Measurements from ENCODE around the gene CHST11. TPM values are rescaled to one million over a fixed set of nuclear protein-coding genes. Genes with fewer than 3 reads are reported as not detected.

Gene CHST11
- total and polyA plus RNA-seq, 9 of the 15 experiments (the other 6 are each of a cell fraction or from before 2014, with no cell fraction given), result 2.3 to 38.7 (median 15.0) TPM

- ChIA-PET POLR2A (interaction anchor here (1.0 kb wide), 1 partner anchor 10 kb away, joined by 3 read pairs; no protein-coding TSS in a partner anchor), CTCF (ENCODE audit: low intra/inter-chr PET ratio) (no interaction called here)
- H3K9me3 ChIP-seq (replicated peaks; ENCODE audit: control insufficient read depth, insufficient read depth, low read depth, low read length), result no peaks in the 10 kb centered on the region
- no peak for ATAC-seq
- no peak overlapping the region for H3K4me3 ChIP-seq
- intact Hi-C loops (cut with micrococcal nuclease), result no loop called here
- H2AFZ ChIP-seq (ENCODE audit: low read depth, low read length), result no peak overlapping the region
- WGBS (ENCODE audit: insufficient coverage, low coverage, missing lambda C conversion rate), result 58% methylated on average over 1 of the region's 1 CpG
- H3K9ac ChIP-seq (ENCODE audit: insufficient read depth in 1 of 2, low read depth in 2 of 2, low read length in 2 of 2), result peak overlapping the region; percentile 29 to 39; a peak in 3 of 4 replicates
- peak overlapping the region; percentile 6; the same call in 1 of the 2 replicates for H3K4me2 ChIP-seq (ENCODE audit: insufficient read depth, low read length)
- in situ Hi-C loops (cut with MboI), result no loop called here
- H4K20me1 ChIP-seq (replicated peaks; ENCODE audit: control insufficient read depth, insufficient read depth, low read length), result no peaks in the 10 kb centered on the region
- no peak for DNase-seq (ENCODE audit: extremely low read depth in 1 of 4, low spot score in 3 of 4)
- H3K79me2 ChIP-seq (ENCODE audit: control insufficient read depth, insufficient read depth, low read length), result peaks cover 98% of the 10 kb centered on the region
- H3K4me1 ChIP-seq (replicated peaks in 1 of 2; ENCODE audit: control insufficient read depth in 2 of 2, insufficient read depth in 2 of 2, low read length in 2 of 2), result peaks cover 39 to 78% of the 10 kb centered on the region in 2 experiments
- peak overlapping the region; percentile 76 for H3K27ac ChIP-seq (ENCODE audit: extremely low read depth, low read depth, low read length)
- no TSS peak for BruUV-seq (replicated peaks)
- TF ChIP-seq TFE3 (CRISPR knock-in tag; IDR thresholded peaks at IDR 0.05) (no peak), RAD21 (CRISPR knock-in tag; conservative IDR thresholded peaks at IDR 0.05 in 1 of 2, IDR thresholded peaks at IDR 0.05 in 1 of 2) (0 out of 4 replicates have a peak, but pooled peaks of 1 of the 2 experiments have one; percentile 4), CREB3L1 (IDR thresholded peaks at IDR 0.05; ENCODE audit: borderline replicate concordance, low read depth) (no peak), PKNOX1 (IDR thresholded peaks at IDR 0.05) (peak; percentile 37; the same call in 1 of the 2 replicates)
- peaks cover 10% of the 10 kb centered on the region; the same call in 2 of the 3 replicates for H3K36me3 ChIP-seq (ENCODE audit: control insufficient read depth, insufficient read depth, low read length)
- no peaks in the 10 kb centered on the region for H3K9me1 ChIP-seq (ENCODE audit: control insufficient read depth, insufficient read depth, low read length)
- no peak for FAIRE-seq
- H3K27me3 ChIP-seq (ENCODE audit: control insufficient read depth in 2 of 2, insufficient read depth in 2 of 2, low read length in 2 of 2), result no peaks in the 10 kb centered on the region
These were observed 6.6 kb downstream of the CHST11 start for GRCh38 chr12:104463368-104463767.
